Fibroblast of mammary gland (primary cell): Measurements from ENCODE around the gene FRY.

Source experiments
- DNase-seq: peaks from one replicate; pipeline ENCODE4 v3.0.0-alpha.2; 2010; ENCODE audit warnings: low read depth
- H3K4me3 ChIP-seq: 2 replicates; pipeline ENCODE4 v1.5.1; 2011; ENCODE audit warnings: low read depth, mild to moderate bottlenecking, low read length, moderate library complexity; ENCODE audit not compliant: control insufficient read depth
- TF ChIP-seq, protein P1 (sequence below): conservative IDR thresholded peaks from 2 replicates; pipeline ENCODE4 v1.5.1; 2011; ENCODE audit warnings: low read depth, low read length, inconsistent platforms; ENCODE audit not compliant: control insufficient read depth, insufficient read depth

The FRY gene

DNA sequence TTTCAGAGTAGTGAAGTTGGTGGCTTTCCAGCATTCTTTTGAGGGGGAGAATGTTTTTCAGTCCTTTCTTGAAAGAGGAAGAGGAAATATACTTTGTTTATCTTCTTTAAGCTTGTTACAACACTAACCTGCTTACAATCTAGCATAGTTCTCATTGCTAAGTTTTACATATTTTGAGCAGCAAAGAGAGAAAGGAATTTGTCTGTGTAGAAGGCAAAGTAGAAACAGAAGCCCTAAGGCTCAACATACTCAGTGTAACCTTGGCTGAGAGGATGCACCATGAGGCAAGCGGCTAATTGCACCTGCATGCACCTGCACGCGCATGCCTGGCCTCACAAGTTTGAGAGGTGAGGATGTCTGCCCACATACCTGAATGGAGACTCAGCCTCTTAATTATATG is 2.2 kb downstream of the FRY start:
- TF ChIP-seq, protein P1, sequence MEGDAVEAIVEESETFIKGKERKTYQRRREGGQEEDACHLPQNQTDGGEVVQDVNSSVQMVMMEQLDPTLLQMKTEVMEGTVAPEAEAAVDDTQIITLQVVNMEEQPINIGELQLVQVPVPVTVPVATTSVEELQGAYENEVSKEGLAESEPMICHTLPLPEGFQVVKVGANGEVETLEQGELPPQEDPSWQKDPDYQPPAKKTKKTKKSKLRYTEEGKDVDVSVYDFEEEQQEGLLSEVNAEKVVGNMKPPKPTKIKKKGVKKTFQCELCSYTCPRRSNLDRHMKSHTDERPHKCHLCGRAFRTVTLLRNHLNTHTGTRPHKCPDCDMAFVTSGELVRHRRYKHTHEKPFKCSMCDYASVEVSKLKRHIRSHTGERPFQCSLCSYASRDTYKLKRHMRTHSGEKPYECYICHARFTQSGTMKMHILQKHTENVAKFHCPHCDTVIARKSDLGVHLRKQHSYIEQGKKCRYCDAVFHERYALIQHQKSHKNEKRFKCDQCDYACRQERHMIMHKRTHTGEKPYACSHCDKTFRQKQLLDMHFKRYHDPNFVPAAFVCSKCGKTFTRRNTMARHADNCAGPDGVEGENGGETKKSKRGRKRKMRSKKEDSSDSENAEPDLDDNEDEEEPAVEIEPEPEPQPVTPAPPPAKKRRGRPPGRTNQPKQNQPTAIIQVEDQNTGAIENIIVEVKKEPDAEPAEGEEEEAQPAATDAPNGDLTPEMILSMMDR = no peak
- H3K4me3 ChIP-seq = no peak overlapping the region
- no peak for DNase-seq

DNA sequence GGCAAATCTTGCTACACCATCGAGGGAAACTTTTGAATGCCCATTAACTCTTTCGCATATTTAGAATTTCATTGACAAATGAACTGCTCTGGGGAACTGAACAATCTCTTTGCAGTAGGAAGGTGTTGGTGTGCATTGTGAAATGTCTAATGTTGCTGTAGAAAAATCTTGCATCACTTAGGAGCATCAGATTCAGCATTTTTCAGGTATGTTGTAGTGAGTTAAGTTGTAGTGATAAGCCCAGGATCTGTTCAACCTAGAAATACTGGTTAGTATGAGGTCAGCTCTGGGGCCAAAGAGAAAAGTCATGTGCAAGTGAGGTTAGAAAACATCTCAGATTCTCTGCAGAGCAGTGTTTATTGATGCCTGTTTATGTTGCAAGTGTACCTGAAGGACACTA is 4.1 kb downstream of the FRY start:
- DNase-seq = no peak
- TF ChIP-seq, protein P1 = no peak
- H3K4me3 ChIP-seq = no peak overlapping the region

DNA sequence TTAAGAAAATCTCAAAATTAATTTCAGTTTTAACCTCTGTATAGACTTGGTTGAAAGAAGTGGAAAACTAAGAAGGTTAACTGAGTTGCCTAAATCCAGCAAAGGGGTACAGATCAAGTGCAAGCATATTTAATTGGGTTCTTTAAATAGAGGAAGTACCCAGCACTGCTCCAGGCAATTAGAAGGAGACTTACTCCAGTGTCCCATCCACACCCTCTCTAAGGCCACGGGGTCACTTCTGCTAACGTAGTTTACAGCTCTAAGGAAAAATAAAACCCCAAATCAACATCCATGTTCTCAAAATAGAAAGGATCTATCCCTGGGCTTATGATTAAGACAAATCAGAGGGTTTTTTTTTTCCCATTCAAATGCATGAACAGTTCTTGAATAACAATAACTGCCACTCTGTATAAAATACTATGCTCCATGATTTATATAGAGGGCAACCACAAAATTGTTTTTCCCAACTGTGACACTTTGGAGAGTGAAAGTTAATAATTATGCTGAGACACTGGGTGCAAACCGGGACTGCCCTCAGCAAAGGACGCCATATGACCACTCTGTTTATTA is 4.6 kb downstream of the FRY start:
- no peak overlapping the region for H3K4me3 ChIP-seq
- no peak for DNase-seq
- TF ChIP-seq, protein P1 = no peak

DNA sequence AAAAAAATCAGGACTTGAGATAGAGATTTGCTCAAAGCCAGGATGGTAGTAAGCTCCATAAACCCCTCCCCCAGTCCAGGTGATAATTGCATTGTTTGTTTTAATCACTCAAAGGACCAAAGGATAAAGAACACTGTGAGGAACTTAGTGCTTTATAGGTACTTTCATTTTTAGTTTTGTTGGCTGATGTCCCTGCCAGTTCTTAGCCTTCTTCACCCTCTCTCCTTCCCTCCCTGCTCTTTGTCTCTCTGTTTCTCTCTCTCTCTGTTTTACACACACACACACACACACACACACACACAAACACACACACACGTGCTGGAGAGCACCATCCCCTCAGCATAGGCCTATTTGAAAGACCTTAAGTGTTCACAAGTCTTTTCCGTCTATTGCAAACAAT is 5.2 kb downstream of the FRY start:
- DNase-seq = no peak
- TF ChIP-seq, protein P1 = no peak
- no peak overlapping the region for H3K4me3 ChIP-seq

DNA sequence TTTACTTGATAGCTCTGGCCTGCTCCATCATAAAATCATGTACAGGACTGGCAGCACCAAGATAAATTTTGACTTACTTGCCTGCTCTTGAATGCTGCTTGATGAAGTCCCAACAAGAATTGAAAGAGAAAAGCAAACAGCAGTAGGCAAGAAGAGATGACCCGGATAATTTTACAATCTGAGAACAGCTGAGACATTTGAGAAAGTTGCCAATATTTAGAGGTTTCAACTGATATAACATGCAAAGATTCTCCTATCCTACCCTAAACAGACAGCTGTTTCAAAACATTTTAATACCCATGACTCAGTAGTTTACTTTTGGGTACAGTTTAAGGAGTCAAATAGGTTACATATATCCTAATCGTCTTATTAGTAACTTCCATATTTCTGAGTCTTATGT is 5.9 kb downstream of the FRY start:
- H3K4me3 ChIP-seq = no peak overlapping the region
- TF ChIP-seq, protein P1 = no peak
- no peak for DNase-seq

DNA sequence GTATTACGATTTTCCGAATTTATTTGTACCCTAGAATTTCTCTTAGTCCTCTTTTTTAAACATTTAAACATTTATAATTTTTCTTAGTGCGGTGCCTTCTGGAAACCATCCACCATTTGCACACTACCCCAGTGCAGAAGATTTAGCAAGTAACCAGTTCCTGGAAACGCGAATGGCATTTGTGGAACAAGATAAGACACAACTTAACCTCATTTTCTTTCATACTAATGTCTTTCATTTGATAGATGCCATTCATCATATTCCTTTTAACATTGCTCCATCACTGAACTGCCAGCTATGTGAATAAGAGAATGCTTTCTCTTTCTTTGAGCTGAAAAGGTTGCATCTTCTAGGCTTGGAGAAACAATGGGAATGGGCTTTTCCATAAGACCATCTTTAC is 6.8 kb downstream of the FRY start:
- DNase-seq = no peak
- TF ChIP-seq, protein P1 = no peak
- H3K4me3 ChIP-seq = no peak overlapping the region

DNA sequence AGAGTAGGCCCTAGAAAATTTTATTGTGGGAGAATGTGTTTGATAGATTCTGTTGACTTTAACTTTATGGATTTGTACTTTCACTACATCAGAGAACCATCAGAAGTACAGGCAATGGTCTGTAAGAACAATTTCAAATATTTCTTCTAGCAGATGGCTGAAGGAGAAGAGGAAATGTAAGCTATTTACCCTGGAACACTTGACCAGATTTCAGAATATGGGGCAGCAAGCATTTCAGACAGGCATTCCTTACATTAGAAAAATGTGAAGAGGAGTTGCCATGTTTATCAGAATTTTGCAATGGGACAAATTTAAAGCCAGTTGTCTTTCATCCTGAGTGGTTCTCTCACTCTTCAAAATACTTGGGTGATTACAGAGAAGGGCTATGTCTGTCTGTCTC is 7.5 kb downstream of the FRY start:
- DNase-seq = no peak
- no peak overlapping the region for H3K4me3 ChIP-seq
- TF ChIP-seq, protein P1 = no peak
